ENCODE results near the gene CDH18.

GRCh38 chr5:19745247-19745646 lies 242.8 kb downstream of the CDH18 start:
- TF ChIP-seq CTCF (IDR thresholded peaks at IDR 0.05): no peak
- TF ChIP-seq POLR2A (IDR thresholded peaks at IDR 0.05): no peak
